Astrocyte of the spinal cord (primary cell): ENCODE data around the gene LTB.

ENCODE experiments used
- DNase-seq: peaks from one replicate; pipeline ENCODE4 v3.0.0; 2011; ENCODE audit warnings: low read depth, low spot score
- H3K4me3 ChIP-seq: 2 replicates; pipeline ENCODE4 v1.5.1; 2011; ENCODE audit warnings: low read depth, mild to moderate bottlenecking, low read length, moderate library complexity
- in situ Hi-C: cut with HindIII; loops from 2 replicates; pipeline ENCODE4 v1.10.0; 2017; ENCODE audit warnings: low sequenced_read_pairs
- TF ChIP-seq, protein P1 (sequence below): IDR thresholded peaks from 2 replicates; pipeline ENCODE4 v1.5.1; 2012; ENCODE audit warnings: low read depth, mild to moderate bottlenecking, low read length, inconsistent platforms

LTB gene

DNA sequence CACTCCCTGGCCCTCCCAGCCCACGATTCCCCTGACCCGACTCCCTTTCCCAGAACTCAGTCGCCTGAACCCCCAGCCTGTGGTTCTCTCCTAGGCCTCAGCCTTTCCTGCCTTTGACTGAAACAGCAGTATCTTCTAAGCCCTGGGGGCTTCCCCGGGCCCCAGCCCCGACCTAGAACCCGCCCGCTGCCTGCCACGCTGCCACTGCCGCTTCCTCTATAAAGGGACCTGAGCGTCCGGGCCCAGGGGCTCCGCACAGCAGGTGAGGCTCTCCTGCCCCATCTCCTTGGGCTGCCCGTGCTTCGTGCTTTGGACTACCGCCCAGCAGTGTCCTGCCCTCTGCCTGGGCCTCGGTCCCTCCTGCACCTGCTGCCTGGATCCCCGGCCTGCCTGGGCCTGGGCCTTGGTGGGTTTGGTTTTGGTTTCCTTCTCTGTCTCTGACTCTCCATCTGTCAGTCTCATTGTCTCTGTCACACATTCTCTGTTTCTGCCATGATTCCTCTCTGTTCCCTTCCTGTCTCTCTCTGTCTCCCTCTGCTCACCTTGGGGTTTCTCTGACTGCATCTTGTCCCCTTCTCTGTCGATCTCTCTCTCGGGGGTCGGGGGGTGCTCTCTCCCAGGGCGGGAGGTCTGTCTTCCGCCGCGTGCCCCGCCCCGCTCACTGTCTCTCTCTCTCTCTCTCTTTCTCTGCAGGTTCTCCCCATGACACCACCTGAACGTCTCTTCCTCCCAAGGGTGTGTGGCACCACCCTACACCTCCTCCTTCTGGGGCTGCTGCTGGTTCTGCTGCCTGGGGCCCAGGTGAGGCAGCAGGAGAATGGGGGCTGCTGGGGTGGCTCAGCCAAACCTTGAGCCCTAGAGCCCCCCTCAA, 9.9 kb downstream of the LTB start, which contains the start of gene LTA:
Gene LTA (plus strand): TSS at position 249 of the 871 bp plus-strand sequence. CDS start 454 bp downstream, at position 703.
- TF ChIP-seq, protein P1, sequence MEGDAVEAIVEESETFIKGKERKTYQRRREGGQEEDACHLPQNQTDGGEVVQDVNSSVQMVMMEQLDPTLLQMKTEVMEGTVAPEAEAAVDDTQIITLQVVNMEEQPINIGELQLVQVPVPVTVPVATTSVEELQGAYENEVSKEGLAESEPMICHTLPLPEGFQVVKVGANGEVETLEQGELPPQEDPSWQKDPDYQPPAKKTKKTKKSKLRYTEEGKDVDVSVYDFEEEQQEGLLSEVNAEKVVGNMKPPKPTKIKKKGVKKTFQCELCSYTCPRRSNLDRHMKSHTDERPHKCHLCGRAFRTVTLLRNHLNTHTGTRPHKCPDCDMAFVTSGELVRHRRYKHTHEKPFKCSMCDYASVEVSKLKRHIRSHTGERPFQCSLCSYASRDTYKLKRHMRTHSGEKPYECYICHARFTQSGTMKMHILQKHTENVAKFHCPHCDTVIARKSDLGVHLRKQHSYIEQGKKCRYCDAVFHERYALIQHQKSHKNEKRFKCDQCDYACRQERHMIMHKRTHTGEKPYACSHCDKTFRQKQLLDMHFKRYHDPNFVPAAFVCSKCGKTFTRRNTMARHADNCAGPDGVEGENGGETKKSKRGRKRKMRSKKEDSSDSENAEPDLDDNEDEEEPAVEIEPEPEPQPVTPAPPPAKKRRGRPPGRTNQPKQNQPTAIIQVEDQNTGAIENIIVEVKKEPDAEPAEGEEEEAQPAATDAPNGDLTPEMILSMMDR, result no peak
- in situ Hi-C loops, result no loop called here
- DNase-seq, result no peak
- H3K4me3 ChIP-seq, result no peak within 1 kb of the TSS

DNA sequence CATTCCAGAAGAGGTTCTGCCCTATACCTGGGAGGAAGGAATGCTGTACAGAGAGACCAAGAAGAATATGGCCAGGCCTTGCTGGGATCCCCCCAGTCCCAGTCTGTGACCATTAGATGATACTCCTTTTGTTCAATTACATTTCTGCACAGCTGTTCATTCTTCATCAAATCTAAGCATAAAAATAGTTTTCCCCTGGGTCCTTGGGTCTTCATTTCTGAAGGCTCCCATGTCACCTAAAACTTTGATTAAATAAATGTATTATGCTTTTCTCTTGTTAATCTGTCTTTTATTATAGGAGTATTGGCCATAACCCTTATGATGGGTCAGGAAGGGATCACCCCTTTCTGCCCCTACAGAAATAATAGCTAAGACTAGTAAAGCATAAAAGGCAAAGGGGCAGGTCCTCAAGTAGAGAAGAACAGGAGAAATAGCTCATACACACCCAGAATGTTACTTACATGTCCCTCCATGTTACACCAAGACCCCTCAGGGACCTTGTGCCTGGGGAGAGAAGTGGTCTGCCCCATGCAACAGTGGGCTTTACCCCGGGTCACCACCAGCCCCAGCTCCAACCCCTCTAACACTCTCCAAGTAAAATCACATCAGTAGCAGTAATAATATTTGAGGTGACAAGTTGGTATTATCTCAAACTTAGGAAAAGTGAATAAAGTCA, 12.2 kb downstream of the LTB start:
- in situ Hi-C loops, result no loop called here
- DNase-seq, result no peak
- no peak overlapping the region for H3K4me3 ChIP-seq
- TF ChIP-seq, protein P1, result no peak

DNA sequence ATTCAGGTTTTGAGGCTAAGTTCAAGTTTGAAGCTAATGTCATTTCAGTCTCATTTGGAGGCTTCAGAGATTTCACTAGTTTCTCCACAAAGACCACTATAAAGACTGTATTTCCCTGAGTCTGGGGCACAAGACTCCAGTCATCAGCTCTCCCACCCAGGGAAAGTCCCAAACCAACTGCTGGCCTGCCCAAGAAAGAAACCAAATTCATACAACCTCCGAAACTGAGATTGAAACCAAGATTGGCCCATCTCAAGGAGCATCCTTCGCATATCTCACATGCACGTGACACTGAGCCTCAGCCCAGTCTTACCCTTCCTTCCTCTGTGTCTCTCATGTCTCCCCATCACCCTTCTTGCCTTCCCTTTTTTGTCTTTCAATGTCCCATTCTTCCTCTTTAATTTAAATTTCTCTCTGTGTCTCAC, 13.7 kb downstream of the LTB start:
- TF ChIP-seq, protein P1, result no peak
- in situ Hi-C loops, result no loop called here
- H3K4me3 ChIP-seq, result no peak overlapping the region
- no peak for DNase-seq

DNA sequence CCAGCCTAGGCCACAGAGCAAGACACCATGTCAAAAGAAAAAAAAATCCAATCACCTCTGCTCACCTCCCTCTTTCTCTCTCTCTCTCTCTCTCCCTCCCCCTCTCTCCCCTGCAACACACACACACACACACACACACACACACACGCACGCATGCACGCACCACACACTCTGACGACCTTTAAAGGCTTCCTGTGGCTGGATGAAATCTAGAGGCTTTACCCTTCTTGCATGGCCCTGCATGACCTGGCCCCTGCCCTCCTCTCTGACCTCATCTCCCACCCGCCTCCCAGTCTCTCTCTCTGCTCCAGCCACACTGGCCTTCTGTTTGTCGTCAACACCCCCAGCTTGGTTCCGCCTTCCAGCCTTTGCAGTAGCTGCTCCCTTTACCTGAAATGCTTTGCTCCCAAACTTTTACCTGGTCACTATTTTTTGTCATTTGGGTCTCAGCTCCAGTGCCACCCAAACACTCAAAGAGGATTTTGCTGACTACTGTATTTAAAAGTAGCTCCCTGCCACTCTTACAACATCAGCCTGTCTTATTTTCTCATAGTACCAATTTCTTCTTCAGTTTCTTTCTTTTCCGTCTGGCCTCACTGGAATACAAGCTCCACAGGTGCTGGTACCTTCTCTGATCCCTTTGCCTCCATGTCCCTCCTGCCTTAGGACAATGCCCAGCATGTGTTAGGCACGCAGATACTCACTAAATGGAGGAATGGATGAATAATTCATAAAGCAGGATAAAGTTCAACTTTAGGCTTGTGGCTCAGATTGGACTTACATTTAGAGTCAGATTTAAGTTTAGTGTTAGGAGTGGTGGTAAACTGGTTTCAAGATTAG, 14.5 kb downstream of the LTB start:
- TF ChIP-seq, protein P1, result no peak
- no peak for DNase-seq
- in situ Hi-C loops, result no loop called here
- no peak overlapping the region for H3K4me3 ChIP-seq

DNA sequence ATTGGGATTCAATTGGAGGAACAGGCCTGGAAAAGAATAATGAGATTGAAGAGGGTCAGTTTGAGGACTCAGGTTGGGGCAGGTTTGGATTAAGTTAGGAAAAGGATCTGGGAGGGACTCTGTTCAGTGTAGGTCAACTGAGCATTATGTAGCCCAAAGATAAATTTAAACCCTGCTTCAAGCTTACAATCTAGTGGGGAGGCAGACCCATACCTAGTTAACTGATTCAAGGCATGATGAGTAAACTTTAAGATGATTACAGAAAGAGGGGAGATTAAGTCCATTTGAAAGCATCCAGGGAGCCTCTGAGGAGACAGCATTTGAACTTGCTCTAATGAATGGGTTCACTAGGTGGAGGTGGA, 21.5 kb downstream of the LTB start:
- no peak for DNase-seq
- no peak overlapping the region for H3K4me3 ChIP-seq
- TF ChIP-seq, protein P1, result no peak
- in situ Hi-C loops, result no loop called here
